GM21528 (cell line): ENCODE measurements around the gene FARS2.

Experiments used
- ATAC-seq: cut with Tn5 transposase; IDR thresholded peaks from one replicate; pipeline ENCODE4 v1.9.1; 2021; ENCODE audit warnings: mild to moderate bottlenecking, moderate library complexity; ENCODE audit not compliant: unreplicated experiment, low FRiP score

The FARS2 gene

GRCh38 chr6:5493806-5494205, 232.5 kb downstream of the FARS2 start:
- no peak for ATAC-seq

- no peak for ATAC-seq
Observed at GRCh38 chr6:5497896-5498578, 236.7 kb downstream of the FARS2 start.

- ATAC-seq = no peak
Observed at GRCh38 chr6:5498579-5498899, 237.2 kb downstream of the FARS2 start.

GRCh38 chr6:5499644-5500306, 238.5 kb downstream of the FARS2 start:
- no peak for ATAC-seq

GRCh38 chr6:5501837-5502236, 240.5 kb downstream of the FARS2 start:
- ATAC-seq = no peak

GRCh38 chr6:5504078-5504477, 242.8 kb downstream of the FARS2 start:
- no peak for ATAC-seq

GRCh38 chr6:5506149-5506548, 244.8 kb downstream of the FARS2 start:
- ATAC-seq = peak; percentile 39

- ATAC-seq = peak; percentile 21
Observed at GRCh38 chr6:5506597-5506996, 245.3 kb downstream of the FARS2 start.

- peak; percentile 85 for ATAC-seq
Observed at GRCh38 chr6:5507131-5507681, 245.9 kb downstream of the FARS2 start.

GRCh38 chr6:5509106-5509505, 247.8 kb downstream of the FARS2 start:
- no peak for ATAC-seq

GRCh38 chr6:5510331-5511133, 249.2 kb downstream of the FARS2 start:
- ATAC-seq = no peak

- ATAC-seq = no peak
Observed at GRCh38 chr6:5511954-5512353, 250.6 kb downstream of the FARS2 start.

GRCh38 chr6:5512422-5512821, 251.1 kb downstream of the FARS2 start:
- ATAC-seq = no peak

GRCh38 chr6:5513408-5513807, 252.1 kb downstream of the FARS2 start:
- ATAC-seq = no peak

- ATAC-seq = no peak
Observed at GRCh38 chr6:5514353-5514752, 253.0 kb downstream of the FARS2 start.

GRCh38 chr6:5515200-5515599, 253.9 kb downstream of the FARS2 start:
- ATAC-seq = no peak

- no peak for ATAC-seq
Observed at GRCh38 chr6:5516036-5516435, 254.7 kb downstream of the FARS2 start.

GRCh38 chr6:5517796-5518195, 256.5 kb downstream of the FARS2 start:
- ATAC-seq = no peak

GRCh38 chr6:5518936-5519491, 257.7 kb downstream of the FARS2 start:
- ATAC-seq = no peak

- ATAC-seq = no peak
Observed at GRCh38 chr6:5520796-5521195, 259.5 kb downstream of the FARS2 start.

- no peak for ATAC-seq
Observed at GRCh38 chr6:5521322-5521721, 260.0 kb downstream of the FARS2 start.
